Transverse colon (tissue), 4 donors: ENCODE results near the gene PARP12.

Experiments
- CTCF ChIP-seq, 5 experiments: fragments of 200-600 bp in 3 of 5; fragments of 450-650 bp in 2 of 5; sonication (generic) in 3 of 5; IDR thresholded peaks; 1 replicate in 2 of 5; 2 replicates in 3 of 5; pipeline ENCODE4 v1.5.1; 2016 to 2017; ENCODE audit warnings: antibody characterized with exemption in 5 of 5, inconsistent platforms in 3 of 5, mild to moderate bottlenecking in 2 of 5, moderate library complexity in 1 of 5
- POLR2A ChIP-seq: fragments of 450-650 bp; IDR thresholded peaks from one replicate; pipeline ENCODE4 v1.6.1; 2016; ENCODE audit warnings: antibody characterized with exemption, mild to moderate bottlenecking, moderate library complexity
- POLR2AphosphoS5 ChIP-seq, 3 donors: sonication (generic); formaldehyde crosslinking; IDR thresholded peaks; one replicate each; pipeline ENCODE4 v1.6.1; 2016; ENCODE audit warnings: antibody characterized with exemption in 3 of 3

GRCh38 chr7:140031364-140031763 is 31.4 kb downstream of the PARP12 start:
- TF ChIP-seq CTCF (IDR thresholded peaks at IDR 0.05) = no peak
- no peak for TF ChIP-seq POLR2A
- no peak for TF ChIP-seq POLR2AphosphoS5 (IDR thresholded peaks at IDR 0.05)
